Skeletal muscle tissue (tissue), 4 donors: ENCODE results near the gene KATNAL1. TPM values are rescaled to one million over a fixed set of nuclear protein-coding genes. Genes with fewer than 3 reads are reported as not detected.

Experiments used
- H3K27ac ChIP-seq: one replicate; pipeline ENCODE4 v1.7.0; 2013; ENCODE audit warnings: mild to moderate bottlenecking, low read depth, low read length, inconsistent platforms
- H3K27me3 ChIP-seq, 3 donors: one replicate each; pipeline ENCODE4 v1.7.0; 2013; ENCODE audit warnings: low read length in 3 of 3; ENCODE audit not compliant: control insufficient read depth in 3 of 3, insufficient read depth in 3 of 3
- H3K36me3 ChIP-seq, 3 donors: one replicate each; pipeline ENCODE4 v1.7.0; 2013; ENCODE audit warnings: low read length in 3 of 3; ENCODE audit not compliant: control insufficient read depth in 3 of 3, insufficient read depth in 3 of 3
- H3K4me1 ChIP-seq, 3 donors: one replicate each; pipeline ENCODE4 v1.7.0; 2013; ENCODE audit warnings: low read length in 3 of 3, mild to moderate bottlenecking in 3 of 3; ENCODE audit not compliant: control insufficient read depth in 3 of 3, insufficient read depth in 3 of 3
- H3K4me3 ChIP-seq, 3 donors: one replicate each; pipeline ENCODE4 v1.7.0; 2013; ENCODE audit warnings: low read length in 3 of 3
- H3K9ac ChIP-seq, 3 donors: one replicate each; pipeline ENCODE4 v1.7.0; 2013; ENCODE audit warnings: low read length in 3 of 3, mild to moderate bottlenecking in 3 of 3, moderate library complexity in 2 of 3, low read depth in 1 of 3
- H3K9me3 ChIP-seq, 3 donors: one replicate each; pipeline ENCODE4 v1.7.0; 2013; ENCODE audit warnings: low read length in 3 of 3; ENCODE audit not compliant: control insufficient read depth in 3 of 3
- total RNA-seq: library from RNA; depleted of rRNA; stranded (reverse); fragments of >200 nt; gene quantifications from one replicate; pipeline ENCODE4 v1.2.3, GENCODE V29; 2014
- donor health status: Osteomylitis.

Gene KATNAL1
- total RNA-seq, 1 donor from 2014 or later, result 16.2 TPM

GRCh38 chr13:30196025-30196424 lies 111.3 kb downstream of the KATNAL1 start:
- Histone ChIP-seq H3K4me1 (no peaks in the 10 kb centered on the region), H3K27me3 (no peaks in the 10 kb centered on the region), H3K36me3 (no peaks in the 10 kb centered on the region), H3K9me3 (no peaks in the 10 kb centered on the region), H3K4me3 (no peak overlapping the region), H3K27ac (no peak overlapping the region), H3K9ac (no peak overlapping the region)

DNA sequence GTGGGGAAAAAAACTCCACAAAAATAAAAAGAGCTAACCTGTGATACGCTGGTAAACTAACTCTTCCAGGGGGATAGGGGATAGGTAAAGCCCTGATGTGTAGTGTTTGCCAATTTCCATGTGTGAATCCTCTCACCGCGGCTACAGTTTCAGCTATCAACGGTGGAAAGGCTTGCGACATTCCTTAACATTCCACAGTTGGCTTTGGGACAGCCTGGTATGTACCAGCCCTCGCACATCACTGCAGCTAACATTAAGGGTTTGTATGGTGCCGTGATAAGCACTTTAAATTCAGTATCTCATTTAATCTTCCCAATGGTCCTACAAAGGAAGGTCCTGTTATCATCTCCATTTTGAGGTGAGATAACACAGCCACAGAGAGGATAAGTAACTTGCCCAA lies 112.4 kb downstream of the KATNAL1 start:
- no peak overlapping the region for H3K27ac ChIP-seq
- H3K27me3 ChIP-seq, result no peaks in the 10 kb centered on the region
- H3K36me3 ChIP-seq, result no peaks in the 10 kb centered on the region
- H3K4me1 ChIP-seq, result no peaks in the 10 kb centered on the region
- no peaks in the 10 kb centered on the region for H3K9me3 ChIP-seq
- no peak overlapping the region for H3K9ac ChIP-seq
- no peak overlapping the region for H3K4me3 ChIP-seq

DNA sequence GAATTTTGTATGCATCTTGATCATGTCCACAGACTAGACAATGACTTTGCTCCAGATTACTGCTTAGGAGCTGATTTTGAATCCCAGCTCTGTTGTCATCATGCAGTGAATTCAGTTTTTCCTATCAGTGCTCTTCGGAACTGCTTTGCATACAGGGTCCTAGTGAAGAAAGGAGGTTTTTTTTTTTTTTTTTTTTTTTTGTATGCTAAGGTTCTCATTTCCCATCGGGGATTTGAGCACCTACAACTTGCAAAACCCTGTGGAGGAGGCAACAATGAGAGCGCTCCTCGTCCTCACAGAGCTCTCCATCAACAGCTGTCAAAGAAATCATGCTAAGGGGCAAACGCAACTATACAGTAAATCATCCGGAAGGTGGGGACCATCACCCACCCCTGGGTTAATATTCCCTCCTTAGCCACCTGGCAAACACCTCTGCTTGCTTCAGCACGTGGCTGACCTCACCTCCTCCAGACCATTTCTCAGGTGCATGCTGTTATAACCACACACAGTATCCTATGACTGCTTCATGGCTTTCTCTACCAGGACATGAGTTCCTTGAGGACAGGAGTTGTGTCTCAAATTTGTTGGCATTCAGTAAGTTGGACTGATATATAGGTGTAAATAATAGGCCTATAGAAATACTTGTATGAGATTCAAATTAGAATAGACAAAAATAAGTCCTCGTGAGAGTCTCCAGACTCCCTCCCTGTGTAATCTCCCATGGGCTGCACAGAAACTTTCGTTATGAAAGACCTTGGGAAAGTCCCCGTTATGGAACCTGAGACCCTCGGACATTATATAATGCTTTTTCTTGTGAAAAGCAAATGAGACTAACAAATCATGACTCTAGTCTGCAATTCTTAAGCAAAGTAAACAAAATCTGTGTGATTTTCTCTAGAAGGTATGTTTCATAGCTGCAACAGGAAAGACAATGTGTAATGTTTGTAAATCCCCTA lies 113.8 kb downstream of the KATNAL1 start:
- Histone ChIP-seq H3K9me3 (no peaks in the 10 kb centered on the region), H3K27me3 (no peaks in the 10 kb centered on the region), H3K4me1 (no peaks in the 10 kb centered on the region), H3K27ac (no peak overlapping the region), H3K4me3 (no peak overlapping the region), H3K9ac (no peak overlapping the region), H3K36me3 (no peaks in the 10 kb centered on the region)

GRCh38 chr13:30192320-30193093 lies 114.8 kb downstream of the KATNAL1 start:
- Histone ChIP-seq H3K4me3 (no peak overlapping the region), H3K27me3 (no peaks in the 10 kb centered on the region), H3K4me1 (no peaks in the 10 kb centered on the region), H3K27ac (no peak overlapping the region), H3K36me3 (no peaks in the 10 kb centered on the region), H3K9ac (no peak overlapping the region), H3K9me3 (no peaks in the 10 kb centered on the region)

GRCh38 chr13:30191491-30192100 lies 115.8 kb downstream of the KATNAL1 start:
- Histone ChIP-seq H3K27me3 (no peaks in the 10 kb centered on the region), H3K9me3 (no peaks in the 10 kb centered on the region), H3K4me1 (no peaks in the 10 kb centered on the region), H3K36me3 (no peaks in the 10 kb centered on the region), H3K9ac (no peak overlapping the region), H3K27ac (no peak overlapping the region), H3K4me3 (no peak overlapping the region)

DNA sequence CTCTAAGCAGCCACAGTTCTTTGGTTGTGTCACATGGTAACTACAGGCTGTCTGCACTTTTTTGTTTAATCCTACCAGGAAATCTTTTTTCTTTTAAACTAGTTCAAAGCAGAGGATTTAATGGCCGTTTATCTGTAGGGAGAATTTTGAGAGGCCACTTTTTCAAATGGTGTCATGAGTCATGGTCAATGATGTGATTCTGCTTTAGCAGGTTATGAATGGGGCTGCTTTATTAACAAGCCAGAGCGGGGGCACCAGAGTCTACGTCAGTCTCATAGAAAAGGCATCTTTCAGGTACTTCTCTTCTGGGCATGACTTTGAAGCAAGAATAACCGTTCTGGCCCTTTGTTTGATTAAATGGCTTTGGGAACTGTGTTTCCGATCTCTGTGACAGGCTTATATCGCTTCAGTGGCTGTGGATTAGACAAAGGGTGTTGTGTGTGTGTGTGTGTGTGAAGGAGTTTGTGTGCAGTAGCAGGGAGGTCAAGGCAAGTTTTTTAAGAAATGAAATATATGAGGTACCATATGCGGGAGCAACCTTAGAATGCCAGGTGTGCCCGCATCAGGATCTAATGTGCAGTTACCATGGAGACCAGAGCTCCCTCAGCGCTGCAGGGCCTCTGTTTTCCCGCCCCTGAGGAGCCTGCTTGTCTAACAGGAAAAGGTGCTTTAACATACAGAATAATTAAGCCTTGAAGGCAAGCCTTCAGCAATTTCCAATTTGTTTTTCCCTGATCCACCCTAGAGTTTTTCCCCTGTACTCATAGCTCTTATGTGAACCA lies 120.5 kb downstream of the KATNAL1 start:
- no peaks in the 10 kb centered on the region for H3K36me3 ChIP-seq
- H3K4me3 ChIP-seq, result no peak overlapping the region
- H3K9ac ChIP-seq, result no peak overlapping the region
- H3K9me3 ChIP-seq, result no peaks in the 10 kb centered on the region
- H3K4me1 ChIP-seq, result no peaks in the 10 kb centered on the region
- no peak overlapping the region for H3K27ac ChIP-seq
- no peaks in the 10 kb centered on the region for H3K27me3 ChIP-seq

GRCh38 chr13:30181888-30182651 lies 125.3 kb downstream of the KATNAL1 start:
- no peak overlapping the region for H3K9ac ChIP-seq
- no peak overlapping the region for H3K4me3 ChIP-seq
- H3K4me1 ChIP-seq, result no peaks in the 10 kb centered on the region
- H3K36me3 ChIP-seq, result no peaks in the 10 kb centered on the region
- H3K27ac ChIP-seq, result no peak overlapping the region
- H3K27me3 ChIP-seq, result no peaks in the 10 kb centered on the region
- H3K9me3 ChIP-seq, result no peaks in the 10 kb centered on the region

DNA sequence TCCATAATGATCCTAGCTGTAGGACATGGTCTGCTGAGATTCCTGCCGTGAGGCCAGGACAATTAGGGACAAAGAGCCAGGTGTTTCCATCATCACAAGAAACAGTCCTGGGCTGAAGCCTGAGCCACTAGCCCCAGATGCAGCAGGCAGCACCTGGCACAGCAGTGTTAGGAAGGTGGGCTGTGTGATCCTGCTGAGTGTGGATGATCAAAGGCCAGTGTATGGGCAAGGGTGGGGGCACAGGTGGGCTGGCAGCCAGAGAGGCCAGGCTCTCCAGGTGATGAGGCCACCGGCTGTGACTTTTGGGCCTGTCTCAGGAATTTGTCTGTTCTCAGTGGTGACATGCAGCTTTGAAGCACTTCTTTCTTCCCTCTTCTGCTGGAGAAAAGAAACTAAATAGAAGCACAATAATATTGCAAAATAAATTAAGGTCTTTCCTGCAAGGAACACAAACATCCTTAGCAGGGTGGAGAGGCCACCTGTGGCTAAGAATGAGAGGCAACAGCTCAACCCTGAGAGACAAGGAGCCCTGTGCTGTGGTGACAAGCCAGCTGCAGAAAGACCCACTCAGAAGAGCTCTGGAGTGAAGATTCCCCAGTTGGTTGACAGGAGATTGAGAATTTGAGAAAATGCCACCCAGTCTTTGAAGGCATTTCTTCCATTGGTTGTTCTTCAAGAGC lies 127.6 kb downstream of the KATNAL1 start:
- Histone ChIP-seq H3K9me3 (no peaks in the 10 kb centered on the region), H3K4me1 (no peaks in the 10 kb centered on the region), H3K27me3 (no peaks in the 10 kb centered on the region), H3K36me3 (no peaks in the 10 kb centered on the region), H3K9ac (no peak overlapping the region), H3K4me3 (no peak overlapping the region), H3K27ac (no peak overlapping the region)

DNA sequence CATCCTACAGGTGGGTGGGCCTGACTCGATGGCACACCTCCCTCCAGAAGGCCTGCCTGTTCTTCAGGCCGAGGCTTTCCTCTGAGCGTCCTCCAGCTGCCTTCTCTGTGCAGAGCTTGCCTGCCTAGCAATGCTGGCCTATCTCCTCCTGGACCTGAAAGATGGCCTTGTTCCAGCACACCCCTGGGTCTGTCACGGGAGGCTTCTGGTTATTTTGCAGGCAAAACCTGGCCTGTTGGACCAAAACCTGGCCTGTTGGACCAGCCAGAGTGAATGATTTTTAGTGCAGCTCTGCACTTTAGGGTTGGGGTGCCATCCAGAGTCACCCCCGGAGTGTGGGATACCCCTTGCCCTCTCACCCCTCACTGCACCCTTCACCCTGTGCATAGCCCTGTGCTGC lies 128.4 kb downstream of the KATNAL1 start:
- no peaks in the 10 kb centered on the region for H3K36me3 ChIP-seq
- no peaks in the 10 kb centered on the region for H3K27me3 ChIP-seq
- H3K4me1 ChIP-seq, result no peaks in the 10 kb centered on the region
- H3K4me3 ChIP-seq, result no peak overlapping the region
- no peak overlapping the region for H3K27ac ChIP-seq
- H3K9ac ChIP-seq, result no peak overlapping the region
- H3K9me3 ChIP-seq, result no peaks in the 10 kb centered on the region
